MM.1S (cell line): ENCODE measurements around the gene CPXM2.

Source experiments
- DNase-seq: peaks from one replicate; pipeline ENCODE4 v3.0.0-alpha.2; 2015
- H2AFZ ChIP-seq: fragments of 300-600 bp; sonication (generic); 2 replicates; pipeline ENCODE4 v1.6.0; 2016; ENCODE audit warnings: antibody characterized with exemption, low read length
- H3F3A ChIP-seq: fragments of 300-600 bp; sonication (generic); 2 replicates; pipeline ENCODE4 v1.6.1; 2016; ENCODE audit warnings: mild to moderate bottlenecking, antibody characterized with exemption, low read length, moderate library complexity, mixed read lengths; ENCODE audit not compliant: insufficient read depth
- H3K27ac ChIP-seq: fragments of 300-600 bp; sonication (generic); 2 replicates; pipeline ENCODE4 v1.5.1; 2016; ENCODE audit warnings: mild to moderate bottlenecking, low read length
- H3K27me3 ChIP-seq: fragments of 300-600 bp; sonication (generic); replicated peaks from 2 replicates; pipeline ENCODE4 v1.6.0; 2016; ENCODE audit warnings: low read length; ENCODE audit not compliant: insufficient read depth
- H3K36me3 ChIP-seq: fragments of 300-600 bp; sonication (generic); replicated peaks from 2 replicates; pipeline ENCODE4 v1.6.1; 2016; ENCODE audit warnings: mild to moderate bottlenecking, low read length, mixed read lengths; ENCODE audit not compliant: insufficient read depth
- H3K4me1 ChIP-seq: fragments of 300-600 bp; sonication (generic); 2 replicates; pipeline ENCODE4 v1.6.1; 2016; ENCODE audit warnings: low read length, mixed read lengths
- H3K4me2 ChIP-seq: fragments of 300-600 bp; sonication (generic); 2 replicates; pipeline ENCODE4 v1.6.0; 2016; ENCODE audit warnings: low read depth, low read length
- H3K4me3 ChIP-seq: fragments of 300-600 bp; sonication (generic); 2 replicates; pipeline ENCODE4 v1.5.1; 2016; ENCODE audit warnings: low read length, mixed read lengths
- H3K79me2 ChIP-seq: fragments of 300-600 bp; sonication (generic); 2 replicates; pipeline ENCODE4 v1.6.1; 2016; ENCODE audit warnings: mixed run types, low read length, mixed read lengths
- H3K9ac ChIP-seq: fragments of 300-600 bp; sonication (generic); 2 replicates; pipeline ENCODE4 v1.6.1; 2016; ENCODE audit warnings: low read length, mixed read lengths
- H3K9me2 ChIP-seq: fragments of 300-600 bp; sonication (generic); replicated peaks from 2 replicates; pipeline ENCODE4 v1.6.1; 2016; ENCODE audit warnings: mild to moderate bottlenecking, low read length, mixed read lengths; ENCODE audit not compliant: insufficient read depth
- H3K9me3 ChIP-seq: fragments of 300-600 bp; sonication (generic); replicated peaks from 2 replicates; pipeline ENCODE4 v1.6.1; 2016; ENCODE audit warnings: mild to moderate bottlenecking, low read length, mixed read lengths; ENCODE audit not compliant: insufficient read depth
- H4K20me1 ChIP-seq: fragments of 300-600 bp; sonication (generic); 2 replicates; pipeline ENCODE4 v1.6.1; 2016; ENCODE audit warnings: mild to moderate bottlenecking, low read length, moderate library complexity, mixed read lengths; ENCODE audit not compliant: insufficient read depth
- EZH2 ChIP-seq: fragments of 300-600 bp; sonication (generic); optimal IDR thresholded peaks from 2 replicates; pipeline ENCODE3; 2017; ENCODE audit warnings: low read depth, mild to moderate bottlenecking, antibody characterized with exemption, low read length, mixed read lengths
- EZH2phosphoT487 ChIP-seq: fragments of 300-600 bp; sonication (generic); IDR thresholded peaks from 2 replicates; pipeline ENCODE4 v1.6.1; 2018; ENCODE audit warnings: antibody characterized with exemption, low read length
- TF ChIP-seq, protein P1 (sequence below): fragments of 300-600 bp; sonication (generic); IDR thresholded peaks from 2 replicates; pipeline ENCODE4 v1.5.1; 2016; ENCODE audit warnings: antibody characterized with exemption, low read length, mixed read lengths

CPXM2 gene

DNA sequence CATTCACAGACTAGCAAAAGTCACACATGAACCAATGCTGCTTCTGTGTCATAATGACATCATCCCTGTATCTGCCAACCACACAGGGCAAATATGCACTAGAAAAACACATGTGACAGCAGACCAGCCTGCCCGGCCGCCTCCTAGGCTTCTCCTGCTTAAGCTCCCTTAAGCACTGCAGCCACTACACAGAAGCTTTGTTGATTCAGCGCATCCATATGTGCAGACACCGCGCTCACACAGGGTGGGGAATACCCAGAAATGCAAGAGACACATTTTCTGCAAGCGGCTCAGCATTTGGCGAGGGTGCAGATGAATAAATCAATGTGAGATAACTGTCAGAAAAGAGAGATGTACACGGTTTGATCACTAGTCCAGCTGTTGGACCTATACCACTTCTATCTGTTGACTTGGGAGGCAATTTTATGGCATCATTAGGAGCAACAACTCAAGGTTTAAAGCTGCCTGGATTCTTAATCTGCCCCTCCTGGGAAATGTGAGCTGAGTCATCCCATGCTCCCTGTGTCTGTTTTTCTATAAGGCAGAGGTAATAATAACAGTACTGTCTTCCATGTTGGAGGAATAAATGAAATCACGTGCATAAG, 33.4 kb downstream of the CPXM2 start:
- Histone ChIP-seq H3K4me1 (peaks cover 23% of the 10 kb centered on the region), H3K27ac (no peak overlapping the region), H3K9me3 (no peaks in the 10 kb centered on the region), H3K9me2 (no peaks in the 10 kb centered on the region), H2AFZ (no peak overlapping the region), H3K4me3 (no peak overlapping the region), H3F3A (no peaks in the 10 kb centered on the region), H3K79me2 (no peaks in the 10 kb centered on the region), H3K27me3 (no peaks in the 10 kb centered on the region), H3K36me3 (no peaks in the 10 kb centered on the region), H3K4me2 (peak overlapping the region; percentile 50; the same call in 1 of the 2 replicates), H3K9ac (no peak overlapping the region), H4K20me1 (no peaks in the 10 kb centered on the region)
- DNase-seq = no peak
- TF ChIP-seq, protein P1, sequence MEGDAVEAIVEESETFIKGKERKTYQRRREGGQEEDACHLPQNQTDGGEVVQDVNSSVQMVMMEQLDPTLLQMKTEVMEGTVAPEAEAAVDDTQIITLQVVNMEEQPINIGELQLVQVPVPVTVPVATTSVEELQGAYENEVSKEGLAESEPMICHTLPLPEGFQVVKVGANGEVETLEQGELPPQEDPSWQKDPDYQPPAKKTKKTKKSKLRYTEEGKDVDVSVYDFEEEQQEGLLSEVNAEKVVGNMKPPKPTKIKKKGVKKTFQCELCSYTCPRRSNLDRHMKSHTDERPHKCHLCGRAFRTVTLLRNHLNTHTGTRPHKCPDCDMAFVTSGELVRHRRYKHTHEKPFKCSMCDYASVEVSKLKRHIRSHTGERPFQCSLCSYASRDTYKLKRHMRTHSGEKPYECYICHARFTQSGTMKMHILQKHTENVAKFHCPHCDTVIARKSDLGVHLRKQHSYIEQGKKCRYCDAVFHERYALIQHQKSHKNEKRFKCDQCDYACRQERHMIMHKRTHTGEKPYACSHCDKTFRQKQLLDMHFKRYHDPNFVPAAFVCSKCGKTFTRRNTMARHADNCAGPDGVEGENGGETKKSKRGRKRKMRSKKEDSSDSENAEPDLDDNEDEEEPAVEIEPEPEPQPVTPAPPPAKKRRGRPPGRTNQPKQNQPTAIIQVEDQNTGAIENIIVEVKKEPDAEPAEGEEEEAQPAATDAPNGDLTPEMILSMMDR = no peak
- TF ChIP-seq EZH2phosphoT487 = no peak
- TF ChIP-seq EZH2 = no peak

DNA sequence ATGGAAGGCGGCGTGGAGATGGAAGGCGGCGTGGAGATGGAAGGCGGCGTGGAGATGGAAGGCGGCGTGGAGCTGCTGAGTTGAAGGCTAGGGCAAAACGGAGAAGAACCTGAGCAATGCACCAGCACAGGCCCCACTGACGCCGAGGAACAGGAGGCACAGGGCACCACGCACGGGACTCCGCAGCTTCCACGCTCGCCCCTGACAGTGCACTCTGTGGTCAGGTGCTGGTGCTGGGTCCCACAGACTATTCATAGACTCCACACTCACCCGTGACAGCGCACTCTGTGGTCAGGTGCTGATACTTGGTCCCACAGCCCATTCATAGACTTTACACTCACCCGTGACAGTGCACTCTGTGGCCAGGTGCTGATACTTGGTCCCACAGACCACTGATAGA, 34.0 kb downstream of the CPXM2 start:
- no peaks in the 10 kb centered on the region for H3K9me2 ChIP-seq
- H3K27ac ChIP-seq = no peak overlapping the region
- H3K9ac ChIP-seq = no peak overlapping the region
- H3K36me3 ChIP-seq = no peaks in the 10 kb centered on the region
- no peak overlapping the region for H3K4me3 ChIP-seq
- H3K27me3 ChIP-seq = no peaks in the 10 kb centered on the region
- no peaks in the 10 kb centered on the region for H3F3A ChIP-seq
- TF ChIP-seq, protein P1 = no peak
- no peak for TF ChIP-seq EZH2phosphoT487
- no peak for TF ChIP-seq EZH2
- H3K4me1 ChIP-seq = peaks cover 23% of the 10 kb centered on the region
- no peaks in the 10 kb centered on the region for H3K79me2 ChIP-seq
- no peaks in the 10 kb centered on the region for H3K9me3 ChIP-seq
- H4K20me1 ChIP-seq = no peaks in the 10 kb centered on the region
- no peak overlapping the region for H2AFZ ChIP-seq
- DNase-seq = no peak
- no peak overlapping the region for H3K4me2 ChIP-seq

- no peak for DNase-seq
- Histone ChIP-seq H3K27me3 (no peaks in the 10 kb centered on the region; the same call in 1 of the 2 replicates), H3F3A (no peaks in the 10 kb centered on the region), H3K9ac (no peak overlapping the region), H3K9me2 (no peaks in the 10 kb centered on the region), H3K4me1 (peaks cover 25% of the 10 kb centered on the region), H2AFZ (no peak overlapping the region), H3K9me3 (no peaks in the 10 kb centered on the region), H4K20me1 (no peaks in the 10 kb centered on the region), H3K4me3 (no peak overlapping the region), H3K79me2 (no peaks in the 10 kb centered on the region), H3K27ac (no peak overlapping the region), H3K36me3 (no peaks in the 10 kb centered on the region), H3K4me2 (no peak overlapping the region)
- TF ChIP-seq, protein P1 = no peak
These were observed 36.5 kb downstream of the CPXM2 start for GRCh38 chr10:123855008-123855684.
